ENCODE results near the gene GTF2H4.
"Not testable (repeated sequence)": the region's sequence is repeated elsewhere in the genome, so short reads cannot be mapped to it uniquely, and the experiment has no call there.

GTF2H4 gene

GRCh38 chr6:30895343-30895742 is 12.7 kb upstream of the GTF2H4 start:
- no peak for DNase-seq

GRCh38 chr6:30896541-30896940 is 11.5 kb upstream of the GTF2H4 start:
- no peak for DNase-seq

- no peak for DNase-seq
Observed at GRCh38 chr6:30897882-30898281, 10.1 kb upstream of the GTF2H4 start.

GRCh38 chr6:30898750-30899360 is 9.2 kb upstream of the GTF2H4 start:
- DNase-seq: no peak

GRCh38 chr6:30900863-30901417 is 7.1 kb upstream of the GTF2H4 start:
- no peak for DNase-seq

GRCh38 chr6:30901436-30901835 is 6.6 kb upstream of the GTF2H4 start:
- no peak for DNase-seq

GRCh38 chr6:30902196-30902595 is 5.8 kb upstream of the GTF2H4 start:
- DNase-seq: not testable (repeated sequence)

GRCh38 chr6:30902709-30903108 is 5.3 kb upstream of the GTF2H4 start:
- DNase-seq: no peak

- DNase-seq: no peak
Observed at GRCh38 chr6:30903236-30903635, 4.8 kb upstream of the GTF2H4 start.

GRCh38 chr6:30907290-30907757 is 683 bp upstream of the GTF2H4 start:
- DNase-seq: not testable (repeated sequence)

- DNase-seq: no peak
Observed at GRCh38 chr6:30908700-30909099, 693 bp downstream of the GTF2H4 start.

GRCh38 chr6:30910473-30910872 is 2.5 kb downstream of the GTF2H4 start:
- DNase-seq: not testable (repeated sequence)

GRCh38 chr6:30912746-30913520 is 4.9 kb downstream of the GTF2H4 start:
- DNase-seq: no peak

GRCh38 chr6:30913721-30914075 is 5.7 kb downstream of the GTF2H4 start:
- no peak for DNase-seq

GRCh38 chr6:30914076-30914853 is 6.3 kb downstream of the GTF2H4 start, which contains the start of gene VARS2:
TSS of gene VARS2 (plus strand) at chr6:30914238. CDS start at chr6:30914837, 599 bp downstream.
- peak; percentile 82 for DNase-seq

GRCh38 chr6:30914854-30915590 is 7.0 kb downstream of the GTF2H4 start:
- DNase-seq: no peak

- peak; percentile 30 for DNase-seq
Observed at GRCh38 chr6:30915591-30915946, 7.6 kb downstream of the GTF2H4 start.

- no peak for DNase-seq
Observed at GRCh38 chr6:30917041-30917440, 9.0 kb downstream of the GTF2H4 start.

GRCh38 chr6:30917487-30917886 is 9.5 kb downstream of the GTF2H4 start:
- no peak for DNase-seq

- DNase-seq: no peak
Observed at GRCh38 chr6:30918670-30919069, 10.7 kb downstream of the GTF2H4 start.

GRCh38 chr6:30922447-30922852 is 14.4 kb downstream of the GTF2H4 start:
- no peak for DNase-seq

- DNase-seq: not testable (repeated sequence)
Observed at GRCh38 chr6:30924040-30924627, 16.1 kb downstream of the GTF2H4 start.
